ENCODE measurements around the gene PITX3.

The PITX3 gene

DNA sequence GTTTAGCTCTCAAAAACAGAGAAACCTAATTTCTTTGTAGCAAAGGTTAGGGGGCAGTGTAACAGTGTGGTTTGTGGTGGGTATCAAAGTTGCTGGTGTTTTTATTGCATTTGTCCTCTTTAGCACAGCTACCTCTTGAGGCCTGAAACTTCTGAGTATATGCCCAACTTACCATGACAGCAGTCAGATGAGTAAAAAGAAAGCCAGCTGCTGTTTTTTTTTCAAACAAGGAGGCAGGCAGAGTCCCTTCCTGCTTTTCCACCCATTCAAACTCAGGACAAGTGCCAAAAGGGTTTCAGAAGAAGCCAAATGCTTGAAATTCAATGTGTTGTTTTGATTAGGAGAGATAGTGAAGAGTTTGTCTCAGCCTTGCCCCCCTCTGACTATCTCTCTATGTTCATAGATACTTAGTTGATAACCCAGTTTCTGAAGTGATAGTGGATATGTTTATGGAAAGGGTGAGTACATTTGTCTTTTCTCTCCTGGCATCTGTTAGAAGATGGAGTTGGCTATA is 27.1 kb upstream of the PITX3 start:
- Histone ChIP-seq H3K4me2 (ENCODE audit: low read length) (no peak overlapping the region), H3K9ac (ENCODE audit: low read length) (no peak overlapping the region), H3F3A (ENCODE audit: insufficient read depth, low read length) (no peaks in the 10 kb centered on the region), H3K9me2 (ENCODE audit: low read depth, low read length) (no peaks in the 10 kb centered on the region), H3K27me3 (ENCODE audit: insufficient read depth, low read length) (no peaks in the 10 kb centered on the region), H4K20me1 (ENCODE audit: insufficient read depth, low read length) (no peaks in the 10 kb centered on the region), H3K4me1 (ENCODE audit: insufficient read depth, low read length, severe bottlenecking) (no peaks in the 10 kb centered on the region), H3K79me2 (ENCODE audit: insufficient read depth, low read length) (no peaks in the 10 kb centered on the region; the same call in 1 of the 2 replicates), H3K36me3 (ENCODE audit: insufficient read depth, low read length) (no peaks in the 10 kb centered on the region), H3K4me3 (ENCODE audit: low read depth, low read length, poor library complexity, severe bottlenecking) (no peak overlapping the region), H3K9me3 (ENCODE audit: low read length) (no peaks in the 10 kb centered on the region), H3K27ac (ENCODE audit: low read depth, low read length, poor library complexity, severe bottlenecking) (no peak overlapping the region), H2AFZ (ENCODE audit: low read length) (no peak overlapping the region)
- TF ChIP-seq, protein P1, sequence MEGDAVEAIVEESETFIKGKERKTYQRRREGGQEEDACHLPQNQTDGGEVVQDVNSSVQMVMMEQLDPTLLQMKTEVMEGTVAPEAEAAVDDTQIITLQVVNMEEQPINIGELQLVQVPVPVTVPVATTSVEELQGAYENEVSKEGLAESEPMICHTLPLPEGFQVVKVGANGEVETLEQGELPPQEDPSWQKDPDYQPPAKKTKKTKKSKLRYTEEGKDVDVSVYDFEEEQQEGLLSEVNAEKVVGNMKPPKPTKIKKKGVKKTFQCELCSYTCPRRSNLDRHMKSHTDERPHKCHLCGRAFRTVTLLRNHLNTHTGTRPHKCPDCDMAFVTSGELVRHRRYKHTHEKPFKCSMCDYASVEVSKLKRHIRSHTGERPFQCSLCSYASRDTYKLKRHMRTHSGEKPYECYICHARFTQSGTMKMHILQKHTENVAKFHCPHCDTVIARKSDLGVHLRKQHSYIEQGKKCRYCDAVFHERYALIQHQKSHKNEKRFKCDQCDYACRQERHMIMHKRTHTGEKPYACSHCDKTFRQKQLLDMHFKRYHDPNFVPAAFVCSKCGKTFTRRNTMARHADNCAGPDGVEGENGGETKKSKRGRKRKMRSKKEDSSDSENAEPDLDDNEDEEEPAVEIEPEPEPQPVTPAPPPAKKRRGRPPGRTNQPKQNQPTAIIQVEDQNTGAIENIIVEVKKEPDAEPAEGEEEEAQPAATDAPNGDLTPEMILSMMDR (IDR thresholded peaks at IDR 0.05; ENCODE audit: low read length): peak; percentile 5; the same call in 1 of the 2 replicates
- TF ChIP-seq EZH2 (IDR thresholded peaks at IDR 0.05; ENCODE audit: borderline replicate concordance, low read length): no peak

DNA sequence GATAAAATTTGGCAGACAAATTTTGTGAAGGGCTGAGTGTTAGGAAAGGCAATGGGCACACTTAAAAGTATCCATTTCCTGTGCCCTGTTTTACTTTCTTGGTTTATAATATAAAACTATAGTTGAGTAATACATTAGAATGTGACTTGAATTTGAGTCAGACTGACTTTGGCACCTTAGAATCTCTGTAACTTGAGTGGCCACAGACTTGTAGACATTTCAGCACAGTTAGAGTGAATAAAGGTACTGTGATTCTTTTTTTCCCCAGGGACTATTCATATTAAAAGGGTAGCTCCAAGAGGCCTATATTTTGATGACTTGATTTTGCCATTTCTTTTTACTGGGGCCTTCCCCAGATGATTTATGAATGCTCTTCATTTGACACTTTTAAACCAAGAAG is 26.4 kb upstream of the PITX3 start:
- Histone ChIP-seq H4K20me1 (ENCODE audit: insufficient read depth, low read length) (no peaks in the 10 kb centered on the region), H3K79me2 (ENCODE audit: insufficient read depth, low read length) (no peaks in the 10 kb centered on the region; the same call in 1 of the 2 replicates), H3K27me3 (ENCODE audit: insufficient read depth, low read length) (no peaks in the 10 kb centered on the region), H3K9me3 (ENCODE audit: low read length) (no peaks in the 10 kb centered on the region), H3F3A (ENCODE audit: insufficient read depth, low read length) (no peaks in the 10 kb centered on the region), H3K9me2 (ENCODE audit: low read depth, low read length) (no peaks in the 10 kb centered on the region), H3K4me2 (ENCODE audit: low read length) (no peak overlapping the region), H3K9ac (ENCODE audit: low read length) (no peak overlapping the region), H3K4me1 (ENCODE audit: insufficient read depth, low read length, severe bottlenecking) (no peaks in the 10 kb centered on the region), H2AFZ (ENCODE audit: low read length) (no peak overlapping the region), H3K36me3 (ENCODE audit: insufficient read depth, low read length) (peaks cover 6% of the 10 kb centered on the region; the same call in 1 of the 2 replicates), H3K4me3 (ENCODE audit: low read depth, low read length, poor library complexity, severe bottlenecking) (no peak overlapping the region), H3K27ac (ENCODE audit: low read depth, low read length, poor library complexity, severe bottlenecking) (no peak overlapping the region)
- TF ChIP-seq, protein P1 (IDR thresholded peaks at IDR 0.05; ENCODE audit: low read length): no peak
- no peak for TF ChIP-seq EZH2 (IDR thresholded peaks at IDR 0.05; ENCODE audit: borderline replicate concordance, low read length)

DNA sequence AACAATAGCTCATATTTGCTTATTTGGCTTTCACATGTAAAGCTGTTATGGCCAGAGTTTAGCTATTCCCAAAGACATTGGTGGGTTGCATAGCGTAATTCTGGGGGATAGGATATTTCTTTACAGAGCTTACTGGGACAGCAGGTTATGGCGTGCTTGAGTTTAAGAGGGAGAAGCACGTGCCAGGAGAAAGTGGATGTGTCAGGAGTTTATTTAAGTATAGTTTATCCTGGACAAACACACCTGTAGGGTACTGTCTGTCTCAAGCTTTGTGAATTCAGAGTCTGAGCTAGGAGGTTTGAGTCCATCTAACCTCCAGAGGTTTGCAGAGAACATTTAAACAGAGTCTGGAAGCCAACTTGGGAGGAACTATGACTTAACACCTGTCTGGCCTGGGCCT is 25.4 kb upstream of the PITX3 start:
- H2AFZ ChIP-seq (ENCODE audit: low read length): no peak overlapping the region
- no peaks in the 10 kb centered on the region for H3K79me2 ChIP-seq (ENCODE audit: insufficient read depth, low read length)
- H3K4me2 ChIP-seq (ENCODE audit: low read length): no peak overlapping the region
- H3K4me3 ChIP-seq (ENCODE audit: low read depth, low read length, poor library complexity, severe bottlenecking): no peak overlapping the region
- no peak for TF ChIP-seq EZH2 (IDR thresholded peaks at IDR 0.05; ENCODE audit: borderline replicate concordance, low read length)
- TF ChIP-seq, protein P1 (IDR thresholded peaks at IDR 0.05; ENCODE audit: low read length): no peak
- H3K9ac ChIP-seq (ENCODE audit: low read length): no peak overlapping the region
- no peaks in the 10 kb centered on the region for H3K4me1 ChIP-seq (ENCODE audit: insufficient read depth, low read length, severe bottlenecking)
- H3K27ac ChIP-seq (ENCODE audit: low read depth, low read length, poor library complexity, severe bottlenecking): no peak overlapping the region
- no peaks in the 10 kb centered on the region for H3K27me3 ChIP-seq (ENCODE audit: insufficient read depth, low read length)
- H3F3A ChIP-seq (ENCODE audit: insufficient read depth, low read length): no peaks in the 10 kb centered on the region
- no peaks in the 10 kb centered on the region for H3K9me3 ChIP-seq (ENCODE audit: low read length)
- no peaks in the 10 kb centered on the region for H3K9me2 ChIP-seq (ENCODE audit: low read depth, low read length)
- H4K20me1 ChIP-seq (ENCODE audit: insufficient read depth, low read length): no peaks in the 10 kb centered on the region
- peaks cover 15% of the 10 kb centered on the region; the same call in 1 of the 2 replicates for H3K36me3 ChIP-seq (ENCODE audit: insufficient read depth, low read length)
